ENCODE results near the gene OTX1.
"Not testable (repeated sequence)": the region's sequence is repeated elsewhere in the genome, so short reads cannot be mapped to it uniquely, and the experiment has no call there.

The OTX1 gene

DNA sequence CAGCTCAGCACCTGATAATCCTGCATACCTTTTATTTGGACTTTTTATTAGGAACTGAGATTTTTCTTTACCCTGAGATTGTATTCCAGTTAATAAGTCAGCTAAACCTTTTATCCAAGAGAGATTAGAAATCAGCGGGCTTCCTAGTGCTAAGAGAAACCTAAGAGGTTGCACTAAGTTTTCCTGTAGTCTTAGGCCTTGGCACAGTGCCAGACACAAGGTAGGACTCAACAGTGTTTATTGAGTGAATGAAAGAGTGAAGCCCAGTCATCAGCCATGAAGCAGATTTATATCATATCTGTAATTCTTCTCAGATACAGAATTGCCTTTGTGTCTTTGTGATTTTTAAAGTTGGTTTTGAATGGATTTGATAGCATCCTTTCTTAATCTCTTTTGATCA is 13.6 kb downstream of the OTX1 start:
- H3K9me3 Mint-ChIP-seq, result no peaks in the 10 kb centered on the region

GRCh38 chr2:63064661-63065060 is 14.0 kb downstream of the OTX1 start:
- H3K27me3 Mint-ChIP-seq, result peaks cover 59% of the 10 kb centered on the region
- ATAC-seq, result no peak
- H3K36me3 Mint-ChIP-seq, result no peaks in the 10 kb centered on the region
- H3K4me3 Mint-ChIP-seq, result no peak overlapping the region
- H3K9me3 Mint-ChIP-seq, result no peaks in the 10 kb centered on the region
- no peaks in the 10 kb centered on the region for H3K4me1 Mint-ChIP-seq
- no peak overlapping the region for H3K27ac Mint-ChIP-seq

More for the DNA sequence above, 13.6 kb downstream of the OTX1 start:
- Mint-ChIP-seq H3K4me1 (no peaks in the 10 kb centered on the region), H3K27me3 (peaks cover 59% of the 10 kb centered on the region), H3K27ac (no peak overlapping the region), H3K36me3 (no peaks in the 10 kb centered on the region), H3K4me3 (no peak overlapping the region)
- no peak for ATAC-seq

- no peak for ATAC-seq
- Mint-ChIP-seq H3K9me3 (no peaks in the 10 kb centered on the region), H3K27me3 (peaks cover 53% of the 10 kb centered on the region), H3K4me1 (no peaks in the 10 kb centered on the region), H3K27ac (no peak overlapping the region), H3K4me3 (no peak overlapping the region), H3K36me3 (no peaks in the 10 kb centered on the region)
Observed at GRCh38 chr2:63066265-63066664, 15.6 kb downstream of the OTX1 start.

GRCh38 chr2:63066838-63067237 is 16.2 kb downstream of the OTX1 start:
- H3K36me3 Mint-ChIP-seq, result no peaks in the 10 kb centered on the region
- peaks cover 48% of the 10 kb centered on the region for H3K27me3 Mint-ChIP-seq

DNA sequence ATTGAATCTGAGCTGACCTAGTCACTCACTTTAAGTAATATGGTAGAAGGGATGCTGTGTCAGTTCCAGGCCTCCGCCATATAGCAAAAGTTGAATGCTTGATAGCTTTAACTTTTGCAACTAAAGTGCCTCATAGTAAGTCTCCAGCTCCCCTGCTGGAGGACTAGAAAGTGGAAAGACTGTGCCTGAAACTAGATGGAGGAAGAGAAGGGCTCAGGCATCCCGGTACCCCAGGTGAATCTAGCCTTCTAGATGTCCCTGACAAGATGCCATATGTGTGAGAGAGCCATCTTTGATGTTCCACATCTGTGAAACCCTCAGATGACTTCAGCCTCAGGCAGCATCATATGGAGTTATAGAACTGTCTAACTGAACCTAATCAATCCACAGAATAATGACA is 21.0 kb downstream of the OTX1 start:
- H3K27me3 Mint-ChIP-seq, result peaks cover 17% of the 10 kb centered on the region
- no peak overlapping the region for H3K4me3 Mint-ChIP-seq
- no peaks in the 10 kb centered on the region for H3K36me3 Mint-ChIP-seq
- no peak overlapping the region for H3K27ac Mint-ChIP-seq
- no peak for ATAC-seq
- no peaks in the 10 kb centered on the region for H3K9me3 Mint-ChIP-seq
- H3K4me1 Mint-ChIP-seq, result no peaks in the 10 kb centered on the region

More at GRCh38 chr2:63066838-63067237, 16.2 kb downstream of the OTX1 start:
- Mint-ChIP-seq H3K27ac (no peak overlapping the region), H3K4me1 (no peaks in the 10 kb centered on the region), H3K9me3 (no peaks in the 10 kb centered on the region), H3K4me3 (no peak overlapping the region)
- no peak for ATAC-seq

- no peaks in the 10 kb centered on the region for H3K36me3 Mint-ChIP-seq
- ATAC-seq, result no peak
- peaks cover 27% of the 10 kb centered on the region for H3K27me3 Mint-ChIP-seq
- H3K27ac Mint-ChIP-seq, result no peak overlapping the region
- no peaks in the 10 kb centered on the region for H3K9me3 Mint-ChIP-seq
- no peak overlapping the region for H3K4me3 Mint-ChIP-seq
- H3K4me1 Mint-ChIP-seq, result no peaks in the 10 kb centered on the region
Observed at GRCh38 chr2:63073994-63074393, 23.4 kb downstream of the OTX1 start.

- not testable (repeated sequence) for ATAC-seq, H3K4me3 Mint-ChIP-seq, H3K4me1 Mint-ChIP-seq, H3K9me3 Mint-ChIP-seq, H3K36me3 Mint-ChIP-seq, H3K27ac Mint-ChIP-seq
- H3K27me3 Mint-ChIP-seq, result peaks cover 27% of the 10 kb centered on the region
Observed at GRCh38 chr2:63074399-63074798, 23.8 kb downstream of the OTX1 start.

DNA sequence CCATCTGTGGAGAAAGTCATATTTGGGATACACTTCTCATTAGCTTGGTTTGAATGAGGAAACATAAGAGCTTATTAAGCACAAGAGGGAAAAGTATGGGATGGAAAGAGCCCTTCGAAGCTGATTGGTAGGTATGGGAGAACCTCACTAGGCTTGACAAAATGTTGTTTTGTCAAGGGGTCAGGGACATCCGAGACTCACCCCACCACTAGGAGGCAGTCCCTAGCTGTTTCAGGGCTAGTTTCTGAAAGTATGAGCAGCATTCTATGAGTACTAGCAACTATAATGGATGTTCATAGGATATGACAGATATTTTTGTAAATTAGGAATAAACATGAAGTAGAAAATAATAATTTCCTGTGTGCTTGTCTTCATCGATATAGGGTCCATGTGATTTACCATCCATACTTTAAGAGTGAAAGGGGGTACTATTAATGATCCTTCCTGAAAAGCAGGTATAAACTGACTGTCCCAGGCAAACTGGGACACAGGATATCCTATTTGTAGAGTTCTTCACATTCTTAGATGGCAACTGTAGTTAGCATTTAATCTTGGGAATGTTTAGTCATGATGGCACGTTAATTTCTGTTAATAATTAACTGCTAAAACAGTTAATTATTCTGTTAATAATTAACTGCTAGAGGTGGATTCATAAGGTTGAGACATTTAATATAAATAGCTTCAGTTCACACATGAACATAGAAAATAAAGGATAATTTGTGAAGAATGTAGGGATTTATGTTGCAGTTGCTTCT is 28.4 kb downstream of the OTX1 start:
- H3K27me3 Mint-ChIP-seq, result peaks cover 37% of the 10 kb centered on the region
- H3K36me3 Mint-ChIP-seq, result no peaks in the 10 kb centered on the region
- H3K4me3 Mint-ChIP-seq, result no peak overlapping the region
- H3K4me1 Mint-ChIP-seq, result no peaks in the 10 kb centered on the region
- H3K27ac Mint-ChIP-seq, result no peak overlapping the region
- H3K9me3 Mint-ChIP-seq, result no peaks in the 10 kb centered on the region
- ATAC-seq, result no peak

DNA sequence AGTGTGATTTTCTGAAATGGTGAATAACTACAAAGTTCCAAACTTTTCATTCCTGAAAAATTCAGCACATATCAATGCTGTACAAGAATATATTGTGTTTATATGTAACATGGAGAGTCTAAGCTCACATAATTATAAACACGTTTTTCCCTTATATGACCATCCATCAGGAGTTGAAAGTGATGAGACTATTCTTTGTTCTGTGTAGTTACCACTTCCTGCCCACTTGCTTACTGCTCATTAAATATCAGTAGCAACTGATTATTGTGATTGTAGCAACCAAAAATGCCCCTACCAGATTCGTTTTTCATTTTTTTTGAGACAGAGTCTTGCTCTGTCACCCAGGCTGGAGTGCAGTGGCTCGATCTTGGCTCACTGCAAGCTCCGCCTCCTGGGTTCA is 30.8 kb downstream of the OTX1 start:
- Mint-ChIP-seq H3K27ac (no peak overlapping the region), H3K4me1 (no peaks in the 10 kb centered on the region), H3K36me3 (no peaks in the 10 kb centered on the region), H3K9me3 (no peaks in the 10 kb centered on the region), H3K4me3 (no peak overlapping the region), H3K27me3 (peaks cover 41% of the 10 kb centered on the region)
- no peak for ATAC-seq

DNA sequence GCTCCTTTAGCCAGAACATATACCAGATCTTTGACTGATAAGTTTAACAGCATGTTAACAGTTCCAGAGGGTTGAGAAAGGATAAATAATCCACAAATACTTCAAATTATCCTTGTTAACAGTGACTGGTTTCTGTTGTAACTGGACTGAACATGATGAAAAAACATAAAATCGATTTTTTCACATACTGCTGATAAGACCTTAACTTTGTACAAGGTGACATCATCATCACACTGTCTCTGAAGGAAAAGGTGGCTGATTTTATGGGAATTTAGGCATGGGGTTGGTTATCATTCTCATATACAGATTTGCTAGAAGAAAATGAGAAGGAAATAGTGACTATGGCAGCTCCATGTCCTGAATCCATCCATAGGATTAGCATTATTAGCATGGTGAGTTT is 36.1 kb downstream of the OTX1 start:
- H3K36me3 Mint-ChIP-seq, result no peaks in the 10 kb centered on the region
- H3K27me3 Mint-ChIP-seq, result peaks cover 36% of the 10 kb centered on the region
- no peak overlapping the region for H3K4me3 Mint-ChIP-seq
- no peaks in the 10 kb centered on the region for H3K9me3 Mint-ChIP-seq
- no peak for ATAC-seq
- H3K4me1 Mint-ChIP-seq, result no peaks in the 10 kb centered on the region
- no peak overlapping the region for H3K27ac Mint-ChIP-seq

GRCh38 chr2:63092401-63092800 is 41.8 kb downstream of the OTX1 start:
- no peak for ATAC-seq
- H3K27ac Mint-ChIP-seq, result no peak overlapping the region
- H3K4me1 Mint-ChIP-seq, result no peaks in the 10 kb centered on the region
- no peak overlapping the region for H3K4me3 Mint-ChIP-seq
- H3K9me3 Mint-ChIP-seq, result no peaks in the 10 kb centered on the region
- peaks cover 25% of the 10 kb centered on the region for H3K27me3 Mint-ChIP-seq
- no peaks in the 10 kb centered on the region for H3K36me3 Mint-ChIP-seq

DNA sequence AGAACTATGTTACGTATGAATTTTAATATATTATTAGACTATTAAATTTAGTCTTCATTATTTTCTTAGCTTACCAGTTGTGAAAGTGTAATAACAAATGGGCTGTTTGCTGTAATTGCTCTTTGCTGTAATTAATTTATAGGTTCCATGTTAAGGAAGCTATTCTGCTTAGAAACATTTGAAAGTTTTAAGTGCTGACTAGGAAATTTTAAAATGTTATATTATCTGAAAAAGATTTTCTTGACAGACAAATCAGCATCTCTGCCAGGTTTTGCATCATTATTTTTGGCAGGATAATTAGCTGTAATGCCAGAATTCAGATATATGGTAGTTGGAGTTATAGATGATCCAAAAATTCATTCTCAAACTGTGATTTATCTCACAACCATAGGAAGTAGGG is 42.2 kb downstream of the OTX1 start:
- H3K4me3 Mint-ChIP-seq, result no peak overlapping the region
- no peak overlapping the region for H3K27ac Mint-ChIP-seq
- peaks cover 25% of the 10 kb centered on the region for H3K27me3 Mint-ChIP-seq
- no peak for ATAC-seq
- no peaks in the 10 kb centered on the region for H3K36me3 Mint-ChIP-seq
- H3K4me1 Mint-ChIP-seq, result no peaks in the 10 kb centered on the region
- H3K9me3 Mint-ChIP-seq, result no peaks in the 10 kb centered on the region

- H3K9me3 Mint-ChIP-seq, result no peaks in the 10 kb centered on the region
- no peak overlapping the region for H3K27ac Mint-ChIP-seq
- ATAC-seq, result no peak
- H3K4me1 Mint-ChIP-seq, result no peaks in the 10 kb centered on the region
- peaks cover 25% of the 10 kb centered on the region for H3K27me3 Mint-ChIP-seq
- no peaks in the 10 kb centered on the region for H3K36me3 Mint-ChIP-seq
- H3K4me3 Mint-ChIP-seq, result no peak overlapping the region
Observed at GRCh38 chr2:63093502-63093901, 42.9 kb downstream of the OTX1 start.

DNA sequence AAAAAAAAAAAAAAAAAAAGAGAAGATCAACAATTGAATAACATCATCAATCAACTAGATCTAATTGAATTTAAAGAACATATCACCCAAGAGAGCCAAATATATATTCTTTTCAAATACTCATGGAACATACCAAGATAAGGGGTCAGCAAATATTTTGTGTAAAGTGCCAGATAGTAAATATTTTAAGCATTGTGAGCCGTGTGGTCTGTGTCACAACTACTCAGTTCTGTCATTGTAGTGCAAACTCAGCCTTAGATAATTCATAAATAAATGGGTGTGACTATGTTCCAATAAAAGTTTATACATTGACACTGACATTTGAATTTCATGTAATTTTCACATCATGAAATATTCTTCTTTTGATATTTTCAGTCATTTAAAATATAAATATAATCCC is 45.9 kb downstream of the OTX1 start:
- H3K9me3 Mint-ChIP-seq, result no peaks in the 10 kb centered on the region
- no peak overlapping the region for H3K27ac Mint-ChIP-seq
- no peaks in the 10 kb centered on the region for H3K36me3 Mint-ChIP-seq
- H3K4me3 Mint-ChIP-seq, result no peak overlapping the region
- H3K4me1 Mint-ChIP-seq, result no peaks in the 10 kb centered on the region
- H3K27me3 Mint-ChIP-seq, result peaks cover 11% of the 10 kb centered on the region
- ATAC-seq, result no peak

DNA sequence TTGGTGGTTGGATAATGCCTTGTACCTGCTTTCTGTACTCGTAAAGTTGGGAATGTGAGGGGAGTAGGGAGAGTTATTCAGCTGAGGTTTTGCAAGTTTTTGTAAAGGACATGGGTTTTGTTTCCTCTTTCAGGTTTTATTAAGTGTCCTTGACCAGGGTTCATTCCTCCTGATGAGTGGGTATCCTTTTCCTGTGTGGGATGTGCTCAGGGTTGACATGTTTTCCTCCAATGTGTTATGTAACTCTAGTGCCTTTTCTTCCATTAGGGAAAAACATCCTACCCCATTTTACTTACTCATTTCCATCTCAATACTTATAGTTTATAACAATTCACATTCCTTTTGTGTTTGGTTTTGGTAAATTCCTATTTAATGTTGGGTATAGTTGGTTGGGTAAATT is 48.4 kb downstream of the OTX1 start:
- no peak overlapping the region for H3K4me3 Mint-ChIP-seq
- H3K36me3 Mint-ChIP-seq, result no peaks in the 10 kb centered on the region
- no peaks in the 10 kb centered on the region for H3K4me1 Mint-ChIP-seq
- H3K27me3 Mint-ChIP-seq, result peaks cover 12% of the 10 kb centered on the region
- no peak overlapping the region for H3K27ac Mint-ChIP-seq
- peaks cover 9% of the 10 kb centered on the region for H3K9me3 Mint-ChIP-seq
- ATAC-seq, result no peak

- Mint-ChIP-seq H3K27me3 (peaks cover 28% of the 10 kb centered on the region), H3K4me1 (no peaks in the 10 kb centered on the region), H3K9me3 (peaks cover 21% of the 10 kb centered on the region), H3K36me3 (no peaks in the 10 kb centered on the region), H3K4me3 (no peak overlapping the region), H3K27ac (no peak overlapping the region)
- ATAC-seq, result no peak
Observed at GRCh38 chr2:63101954-63102353, 51.3 kb downstream of the OTX1 start.

All from stimulated activated memory B cell treated with anti-CD40 and anti-IgM and Interleukin-4, amounts not matched to agents 10 μg/mL and 1 μg/mL and 100 μg/mL, for 72 hours (primary cell).